ENCODE measurements around the gene PSPC1. TPM values are rescaled to one million over a fixed set of nuclear protein-coding genes. Genes with fewer than 3 reads are reported as not detected.
"Not testable (repeated sequence)": the region's sequence is repeated elsewhere in the genome, so short reads cannot be mapped to it uniquely, and the experiment has no call there.

PSPC1 gene, protein sequence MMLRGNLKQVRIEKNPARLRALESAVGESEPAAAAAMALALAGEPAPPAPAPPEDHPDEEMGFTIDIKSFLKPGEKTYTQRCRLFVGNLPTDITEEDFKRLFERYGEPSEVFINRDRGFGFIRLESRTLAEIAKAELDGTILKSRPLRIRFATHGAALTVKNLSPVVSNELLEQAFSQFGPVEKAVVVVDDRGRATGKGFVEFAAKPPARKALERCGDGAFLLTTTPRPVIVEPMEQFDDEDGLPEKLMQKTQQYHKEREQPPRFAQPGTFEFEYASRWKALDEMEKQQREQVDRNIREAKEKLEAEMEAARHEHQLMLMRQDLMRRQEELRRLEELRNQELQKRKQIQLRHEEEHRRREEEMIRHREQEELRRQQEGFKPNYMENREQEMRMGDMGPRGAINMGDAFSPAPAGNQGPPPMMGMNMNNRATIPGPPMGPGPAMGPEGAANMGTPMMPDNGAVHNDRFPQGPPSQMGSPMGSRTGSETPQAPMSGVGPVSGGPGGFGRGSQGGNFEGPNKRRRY
- total RNA-seq (10 to 100 TPM; 44.9 to 61.3 TPM), polyA plus RNA-seq (10 to 100 TPM; 17.7 to 29.7 TPM)
- long read RNA-seq, donor 1, transcript PSPC1-201 (9 exons, 2,407 nt): major isoform, 48 of 120 reads
- long read RNA-seq, donor 1, transcript PSPC1-203 (8 exons, 1,647 nt): minor isoform, 20 of 120 reads
- long read RNA-seq, donor 1, transcript PSPC1-204 (8 exons, 1,709 nt): minor isoform, 24 of 120 reads
- long read RNA-seq, donor 1, partial matches to known transcripts: 9 of 120 reads
- long read RNA-seq, donor 1, other reads (novel, unspliced or antisense): 17 of 120 reads
- long read RNA-seq, donor 2, transcript PSPC1-201 (9 exons, 2,407 nt): major isoform, 7 of 26 reads
- long read RNA-seq, donor 2, partial matches to known transcripts: 4 of 26 reads
- long read RNA-seq, donor 2, other reads (novel, unspliced or antisense): 11 of 26 reads

DNA sequence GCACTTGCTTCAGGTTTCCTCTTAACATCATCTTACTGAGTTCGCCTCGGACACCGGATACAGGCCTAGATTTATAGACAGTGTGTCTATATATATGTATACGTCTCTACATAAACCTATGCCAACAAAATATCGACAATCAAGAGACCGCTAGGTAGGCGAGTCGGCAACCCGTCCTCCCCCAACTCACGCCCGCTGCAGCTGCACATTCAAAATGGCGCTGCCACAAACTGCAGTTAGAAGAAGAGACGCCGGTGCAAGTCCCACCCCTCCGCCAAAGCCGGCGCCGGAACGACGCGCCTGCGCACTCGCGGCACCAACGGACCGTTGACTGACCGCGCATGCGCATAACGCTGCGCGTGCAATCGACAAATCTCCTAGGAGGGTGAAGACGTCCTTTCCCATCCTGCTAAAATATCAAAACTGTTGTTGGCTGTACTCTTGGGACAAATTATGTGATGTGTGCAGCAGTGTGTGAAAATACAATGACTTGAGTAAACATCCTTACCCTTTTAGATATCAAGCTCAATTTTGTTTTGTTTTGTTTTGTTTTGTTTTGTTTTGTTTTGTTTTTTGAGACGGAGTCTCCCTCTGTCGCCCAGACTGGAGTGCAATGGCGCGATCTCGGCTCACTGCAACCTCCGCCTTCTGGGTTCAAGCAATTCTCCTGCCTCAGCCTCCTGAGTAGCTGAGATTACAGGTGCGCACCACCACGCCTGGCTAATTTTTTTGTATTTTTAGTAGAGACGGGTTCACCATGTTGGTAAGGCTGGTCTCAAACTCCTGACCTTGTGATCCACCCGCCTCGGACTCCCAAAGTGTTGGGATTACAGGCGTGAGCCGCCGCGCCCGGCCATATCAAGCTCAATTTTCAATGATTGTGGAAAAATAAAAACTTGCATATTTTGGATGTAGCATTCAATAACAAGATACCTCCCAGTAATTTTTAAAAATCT is at the start of gene PSPC1:
PSPC1 (minus strand) TSS at position 219 of the 956 bp plus-strand sequence; CDS start at position 31, 188 bp downstream.
- Histone ChIP-seq H3K27ac (ENCODE audit: low read depth in 1 of 2, low read length in 2 of 2) (peak within 1 kb of the TSS; percentile 65 to 94), H3K4me3 (ENCODE audit: low read length in 2 of 2) (peak within 1 kb of the TSS; percentile 81 to 87)
- H3K9me3 ChIP-seq (ENCODE audit: control insufficient read depth, low read length); H3K36me3 ChIP-seq (ENCODE audit: control insufficient read depth in 1 of 2, insufficient read depth in 2 of 2, low read length in 1 of 2); H3K4me1 ChIP-seq (ENCODE audit: control insufficient read depth in 1 of 2, insufficient read depth in 2 of 2, low read length in 2 of 2); H3K27me3 ChIP-seq (ENCODE audit: control insufficient read depth in 1 of 2, insufficient read depth in 2 of 2, low read length in 1 of 2): not testable (repeated sequence)
- WGBS, 2 donors: 19 to 21% methylated on average over 50 of the region's 50 CpGs
- intact Hi-C loops (cut with DNase I): loop anchor here (5.0 to 10.0 kb wide), 4 partner anchors 79 to 174 kb away; partner anchors contain the start of genes ZMYM5 (in 2 of the 2), MPHOSPH8 (in 1 of the 2) and ZMYM2 (in 1 of the 2)
- ATAC-seq (ENCODE audit: low FRiP score): peak; percentile 98
- DNase-seq: peak; percentile 97 to 99

DNA sequence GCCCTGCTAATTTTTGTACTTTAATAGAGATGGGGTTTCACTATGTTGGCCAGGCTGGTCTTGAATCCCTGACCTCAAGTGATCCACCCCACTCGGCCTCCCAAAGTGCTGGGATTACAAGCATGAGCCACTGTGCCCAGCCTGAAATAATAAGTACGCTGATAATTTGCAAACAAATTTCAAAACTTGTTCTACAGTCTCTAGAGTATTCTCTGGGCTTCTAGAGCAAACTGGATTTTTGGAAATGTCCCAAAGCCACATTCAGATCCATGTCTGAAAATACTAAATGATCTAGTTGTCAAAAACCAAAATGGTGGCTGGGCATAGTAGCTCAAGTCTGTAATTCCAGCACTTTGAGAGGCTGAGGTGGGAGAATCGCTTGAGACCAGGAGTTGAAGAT is 39.9 kb upstream of the PSPC1 start:
- H3K27me3 ChIP-seq (ENCODE audit: control insufficient read depth in 1 of 2, insufficient read depth in 2 of 2, low read length in 1 of 2): no peaks in the 10 kb centered on the region
- H3K4me3 ChIP-seq (ENCODE audit: low read length in 2 of 2): no peak overlapping the region
- intact Hi-C loops (cut with DNase I): no loop called here
- ATAC-seq (ENCODE audit: low FRiP score) (no peak), DNase-seq (no peak)
- H3K9me3 ChIP-seq (ENCODE audit: control insufficient read depth, low read length): no peaks in the 10 kb centered on the region
- WGBS, 2 donors: 92 to 93% methylated on average over 3 of the region's 3 CpGs
- H3K4me1 ChIP-seq (ENCODE audit: control insufficient read depth in 1 of 2, insufficient read depth in 2 of 2, low read length in 2 of 2): no peaks in the 10 kb centered on the region
- H3K36me3 ChIP-seq (ENCODE audit: control insufficient read depth in 1 of 2, insufficient read depth in 2 of 2, low read length in 1 of 2): no peaks in the 10 kb centered on the region
- H3K27ac ChIP-seq (ENCODE audit: low read depth in 1 of 2, low read length in 2 of 2): no peak overlapping the region

DNA sequence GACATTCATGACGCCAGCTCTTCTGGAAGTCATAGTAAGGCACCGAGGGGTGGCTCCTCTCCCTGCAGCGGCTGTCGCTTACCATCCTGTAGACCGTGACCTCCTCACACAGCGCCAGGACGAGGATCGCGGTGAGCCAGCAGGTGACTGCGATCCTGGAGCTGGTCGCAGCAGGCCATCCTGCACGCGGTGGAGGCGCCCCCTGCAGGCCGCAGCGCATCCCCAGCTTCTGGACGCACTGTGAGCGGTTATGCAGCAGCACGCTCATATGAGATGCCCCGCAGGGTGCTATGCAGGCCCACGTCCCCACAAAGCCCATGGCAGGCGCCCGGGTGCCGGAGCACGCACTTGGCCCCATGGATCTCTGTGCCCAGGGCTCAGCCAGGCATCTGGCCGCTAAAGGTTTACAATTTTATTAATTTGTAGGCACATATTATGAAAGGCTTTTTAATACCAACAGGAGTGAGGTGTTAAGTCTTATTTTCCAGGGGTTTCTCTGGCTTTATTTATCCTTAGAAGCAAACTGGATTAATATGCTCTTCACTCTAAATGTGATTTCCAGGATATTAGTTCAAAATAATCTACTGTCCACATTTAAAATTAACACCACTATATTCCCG is 35.6 kb upstream of the PSPC1 start:
- WGBS, 2 donors: 64 to 66% methylated on average over 27 of the region's 27 CpGs
- Histone ChIP-seq H3K27me3 (ENCODE audit: control insufficient read depth in 1 of 2, insufficient read depth in 2 of 2, low read length in 1 of 2) (no peaks in the 10 kb centered on the region), H3K4me1 (ENCODE audit: control insufficient read depth in 1 of 2, insufficient read depth in 2 of 2, low read length in 2 of 2) (no peaks in the 10 kb centered on the region), H3K36me3 (ENCODE audit: control insufficient read depth in 1 of 2, insufficient read depth in 2 of 2, low read length in 1 of 2) (no peaks in the 10 kb centered on the region), H3K27ac (ENCODE audit: low read depth in 1 of 2, low read length in 2 of 2) (no peak overlapping the region), H3K4me3 (ENCODE audit: low read length in 2 of 2) (no peak overlapping the region), H3K9me3 (ENCODE audit: control insufficient read depth, low read length) (no peaks in the 10 kb centered on the region)
- ATAC-seq (ENCODE audit: low FRiP score) (peak; percentile 33), DNase-seq (peak; percentile 48 to 77)
- intact Hi-C loops (cut with DNase I): no loop called here

DNA sequence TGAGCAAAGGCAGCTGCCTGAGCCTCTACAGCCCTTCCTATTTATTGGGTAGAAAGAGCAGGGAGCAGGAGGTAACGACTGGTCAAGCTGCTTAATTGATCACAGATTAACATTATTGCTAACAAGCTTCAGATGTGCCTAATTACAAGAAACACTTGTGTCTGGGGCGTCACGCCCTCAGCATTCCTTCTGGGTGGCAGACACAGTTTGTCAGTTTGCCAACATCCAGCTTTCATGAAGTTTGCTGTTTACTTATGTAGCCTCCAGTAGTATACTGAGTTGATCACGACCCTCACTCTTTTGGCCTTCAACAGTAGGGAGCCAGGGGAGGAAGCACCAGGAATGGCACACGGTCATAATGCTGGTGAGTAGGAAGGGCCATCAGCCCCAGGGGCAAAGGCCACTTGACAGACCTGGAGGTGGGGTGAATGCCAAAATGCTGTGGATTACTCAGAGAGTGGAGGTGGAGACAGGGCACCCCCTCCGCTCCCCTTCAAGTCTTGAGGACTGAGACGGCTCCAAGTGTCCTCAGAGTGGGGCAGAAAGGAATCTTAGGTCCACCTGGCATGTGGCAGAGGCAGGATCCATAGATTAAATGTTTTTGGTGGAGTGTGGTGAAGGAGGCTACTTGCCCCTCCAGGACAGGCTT is 34.9 kb upstream of the PSPC1 start:
- intact Hi-C loops (cut with DNase I): no loop called here

DNA sequence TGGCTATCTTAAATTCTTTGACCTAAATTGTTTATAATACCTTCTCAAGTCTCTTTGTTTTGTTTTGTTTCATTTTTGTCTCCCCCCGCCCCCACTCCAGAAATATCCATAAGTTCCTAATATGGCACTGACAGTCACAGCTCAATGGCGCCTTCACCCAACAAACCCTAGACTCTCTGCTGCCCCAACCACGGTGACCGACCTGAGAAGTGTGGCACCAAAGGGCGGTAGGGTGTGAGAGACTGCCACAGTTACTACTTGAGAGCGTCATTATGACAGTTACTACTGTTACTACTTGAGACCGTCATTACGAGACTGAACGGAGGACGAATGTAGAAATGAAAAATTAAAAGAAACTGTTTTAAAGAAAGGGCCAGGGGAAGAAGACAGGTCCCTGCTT is 34.4 kb upstream of the PSPC1 start:
- Histone ChIP-seq H3K36me3 (ENCODE audit: control insufficient read depth in 1 of 2, insufficient read depth in 2 of 2, low read length in 1 of 2) (no peaks in the 10 kb centered on the region), H3K4me1 (ENCODE audit: control insufficient read depth in 1 of 2, insufficient read depth in 2 of 2, low read length in 2 of 2) (no peaks in the 10 kb centered on the region), H3K4me3 (ENCODE audit: low read length in 2 of 2) (no peak overlapping the region), H3K9me3 (ENCODE audit: control insufficient read depth, low read length) (no peaks in the 10 kb centered on the region), H3K27me3 (ENCODE audit: control insufficient read depth in 1 of 2, insufficient read depth in 2 of 2, low read length in 1 of 2) (no peaks in the 10 kb centered on the region), H3K27ac (ENCODE audit: low read depth in 1 of 2, low read length in 2 of 2) (no peak overlapping the region)
- intact Hi-C loops (cut with DNase I): no loop called here
- no peak for ATAC-seq (ENCODE audit: low FRiP score)
- DNase-seq: no peak
- WGBS, 2 donors: 94 to 96% methylated on average over 10 of the region's 10 CpGs

More for the DNA sequence above, 34.9 kb upstream of the PSPC1 start:
- ATAC-seq (ENCODE audit: low FRiP score) (peak; percentile 11), DNase-seq (no peak)
- Histone ChIP-seq H3K4me1 (ENCODE audit: control insufficient read depth in 1 of 2, insufficient read depth in 2 of 2, low read length in 2 of 2) (no peaks in the 10 kb centered on the region), H3K27ac (ENCODE audit: low read depth in 1 of 2, low read length in 2 of 2) (no peak overlapping the region), H3K9me3 (ENCODE audit: control insufficient read depth, low read length) (no peaks in the 10 kb centered on the region), H3K36me3 (ENCODE audit: control insufficient read depth in 1 of 2, insufficient read depth in 2 of 2, low read length in 1 of 2) (no peaks in the 10 kb centered on the region), H3K4me3 (ENCODE audit: low read length in 2 of 2) (no peak overlapping the region), H3K27me3 (ENCODE audit: control insufficient read depth in 1 of 2, insufficient read depth in 2 of 2, low read length in 1 of 2) (no peaks in the 10 kb centered on the region)
- WGBS, 2 donors: 92% methylated on average over 7 of the region's 7 CpGs

DNA sequence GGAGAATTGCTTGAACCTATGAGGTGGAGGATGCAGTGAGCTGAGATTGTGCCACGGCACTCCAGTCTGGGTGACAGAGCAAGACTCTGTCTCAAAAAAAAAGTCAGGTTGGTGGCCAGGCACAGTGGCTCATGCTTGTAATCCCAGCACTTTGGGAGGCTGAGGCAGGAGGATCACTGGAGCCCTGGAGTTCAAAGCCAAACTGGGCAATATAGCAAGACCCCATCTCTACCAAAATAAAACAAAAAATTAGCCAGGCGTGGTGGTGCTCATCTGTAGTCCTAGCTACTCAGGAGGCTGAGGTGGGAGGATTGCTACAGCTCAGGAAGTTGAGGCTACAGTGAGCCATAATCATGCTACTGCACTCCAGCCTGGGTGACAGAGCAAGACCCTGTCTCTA is 33.1 kb upstream of the PSPC1 start:
- not testable (repeated sequence) for DNase-seq

DNA sequence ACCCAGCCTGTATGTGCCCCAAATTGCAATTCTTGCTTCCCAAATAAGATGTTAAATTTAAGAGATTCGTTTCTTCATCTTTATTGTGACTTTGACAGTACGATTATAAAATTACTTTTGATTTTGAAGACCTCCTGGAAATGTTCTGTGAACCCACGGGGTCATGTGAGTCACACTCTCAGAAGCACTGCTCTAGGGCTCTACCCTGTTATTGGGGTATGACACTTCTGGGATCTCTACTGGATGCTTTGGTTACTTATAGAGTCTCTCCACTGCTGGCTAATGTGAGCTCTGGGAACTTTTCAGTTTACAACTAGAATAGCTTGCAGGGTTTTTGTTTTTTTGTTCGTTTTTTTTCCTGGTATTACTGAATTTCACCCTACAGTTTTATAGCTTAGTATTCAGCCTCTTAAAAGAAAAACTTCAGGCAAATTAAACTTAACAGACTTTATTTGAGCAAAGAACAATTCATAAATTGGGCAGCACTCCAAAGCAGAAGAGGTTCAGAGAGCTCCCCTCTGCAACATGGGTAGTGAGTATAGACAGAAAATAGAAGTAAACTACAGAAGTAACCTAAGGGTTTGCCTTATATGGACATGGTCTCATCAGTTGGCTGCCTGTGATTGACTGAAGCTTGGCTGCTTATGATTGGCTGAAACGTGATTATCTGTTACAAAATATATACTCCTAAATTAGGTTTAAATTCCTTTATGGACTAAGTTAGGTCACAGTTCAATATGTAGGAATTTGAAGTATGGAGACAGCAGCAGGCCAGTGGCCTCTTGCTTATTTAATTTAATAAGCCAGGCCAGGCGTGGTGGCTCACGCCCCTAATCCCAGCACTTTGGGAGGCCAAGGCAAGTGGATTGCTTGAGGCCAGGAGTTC is 28.5 kb upstream of the PSPC1 start:
- no peak for ATAC-seq (ENCODE audit: low FRiP score)
- no peaks in the 10 kb centered on the region for H3K9me3 ChIP-seq (ENCODE audit: control insufficient read depth, low read length)
- 94 to 97% methylated on average over 7 of the region's 7 CpGs for WGBS, 2 donors
- no peak overlapping the region for H3K4me3 ChIP-seq (ENCODE audit: low read length in 2 of 2)
- H3K36me3 ChIP-seq (ENCODE audit: control insufficient read depth in 1 of 2, insufficient read depth in 2 of 2, low read length in 1 of 2): no peaks in the 10 kb centered on the region
- no peak overlapping the region for H3K27ac ChIP-seq (ENCODE audit: low read depth in 1 of 2, low read length in 2 of 2)
- DNase-seq: no peak
- no peaks in the 10 kb centered on the region for H3K4me1 ChIP-seq (ENCODE audit: control insufficient read depth in 1 of 2, insufficient read depth in 2 of 2, low read length in 2 of 2)
- intact Hi-C loops (cut with DNase I): no loop called here
- H3K27me3 ChIP-seq (ENCODE audit: control insufficient read depth in 1 of 2, insufficient read depth in 2 of 2, low read length in 1 of 2): no peaks in the 10 kb centered on the region

More for the DNA sequence above, 33.1 kb upstream of the PSPC1 start:
- H3K36me3 ChIP-seq (ENCODE audit: control insufficient read depth in 1 of 2, insufficient read depth in 2 of 2, low read length in 1 of 2); H3K27me3 ChIP-seq (ENCODE audit: control insufficient read depth in 1 of 2, insufficient read depth in 2 of 2, low read length in 1 of 2); H3K4me1 ChIP-seq (ENCODE audit: control insufficient read depth in 1 of 2, insufficient read depth in 2 of 2, low read length in 2 of 2); H3K27ac ChIP-seq (ENCODE audit: low read depth in 1 of 2, low read length in 2 of 2); intact Hi-C loops (cut with DNase I); ATAC-seq (ENCODE audit: low FRiP score); H3K4me3 ChIP-seq (ENCODE audit: low read length in 2 of 2); H3K9me3 ChIP-seq (ENCODE audit: control insufficient read depth, low read length): not testable (repeated sequence)
- WGBS, 2 donors: 99 to 100% methylated on average over 2 of the region's 2 CpGs
